NCI-H2196 treated with DMSO at 0.1 percent for 48 hours (cell line): ENCODE measurements around the gene PEPD.
"Not testable (repeated sequence)": the region's sequence is repeated elsewhere in the genome, so short reads cannot be mapped to it uniquely, and the experiment has no call there.

Experiments
- DNase-seq: peaks from one replicate; lab custom pipeline; 2025; ENCODE audit not compliant: unreplicated experiment; lab: John Stamatoyannopoulos, UW

PEPD gene

DNA sequence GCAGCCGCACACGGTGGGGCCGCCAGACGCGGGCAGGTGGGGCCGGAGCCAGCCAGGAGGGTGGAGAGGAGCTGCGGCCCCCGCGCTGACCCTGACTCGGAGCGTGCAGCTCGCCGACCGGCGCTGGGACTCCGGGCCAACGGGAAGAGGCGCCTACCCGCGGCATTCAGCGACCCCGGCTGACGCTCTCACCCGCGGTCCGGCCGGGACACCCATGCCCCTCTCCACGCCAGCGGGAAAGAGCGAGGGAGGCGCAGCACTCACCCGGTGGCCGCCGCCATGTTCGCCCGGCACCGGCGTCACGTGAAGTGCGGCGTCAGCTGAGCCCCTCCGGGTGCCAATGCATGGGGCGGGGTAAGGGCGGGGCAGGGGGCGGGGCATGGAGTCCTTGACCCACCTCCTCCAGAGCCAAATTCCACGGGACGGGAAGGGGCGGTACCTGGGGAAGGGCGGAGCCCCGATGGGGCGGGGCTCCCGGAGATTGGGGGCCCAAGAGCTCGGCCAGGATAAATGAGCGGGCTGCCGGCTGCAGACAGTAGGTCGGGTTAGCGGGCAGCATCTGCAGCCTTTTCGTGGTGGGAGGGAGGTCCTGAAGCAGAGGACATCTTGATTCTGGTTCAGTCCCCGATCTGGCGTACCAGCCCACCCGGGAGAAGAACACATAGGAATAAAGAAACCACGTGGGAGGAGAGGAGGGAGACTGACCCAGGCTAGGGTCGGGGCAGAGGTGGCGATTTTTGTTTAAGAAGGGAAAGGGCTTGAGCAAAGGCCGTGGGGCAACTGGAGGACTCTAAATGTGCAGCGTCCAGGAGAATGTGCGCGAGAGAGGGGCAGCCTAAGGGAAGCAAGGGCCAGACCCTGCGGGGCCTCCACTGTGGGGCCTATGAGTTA lies at the start of gene PEPD:
TSS of gene PEPD (minus strand) at position 312 of the 891 bp plus-strand sequence. CDS start at position 281, 31 bp downstream.
- peak; percentile 61 for DNase-seq

DNA sequence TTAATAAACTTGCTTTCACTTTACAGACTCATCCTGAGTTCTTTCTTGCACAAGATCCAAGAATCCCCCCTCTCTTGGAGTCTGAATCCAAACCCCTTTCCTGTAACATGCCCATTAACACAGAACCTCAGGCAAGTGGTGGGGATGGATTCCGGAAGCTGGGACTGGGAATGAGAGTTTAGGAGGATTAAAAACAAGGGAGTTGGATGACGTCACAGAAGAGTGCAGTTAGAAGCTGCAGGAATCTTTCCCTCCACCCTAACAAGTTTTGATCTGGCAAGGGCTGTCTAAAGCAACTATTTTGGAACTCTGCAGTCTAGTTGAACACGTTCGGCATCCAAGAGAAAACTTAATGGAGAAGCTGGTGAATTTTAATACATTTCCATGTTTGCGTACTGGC lies 48.2 kb upstream of the PEPD start:
- DNase-seq = no peak

DNA sequence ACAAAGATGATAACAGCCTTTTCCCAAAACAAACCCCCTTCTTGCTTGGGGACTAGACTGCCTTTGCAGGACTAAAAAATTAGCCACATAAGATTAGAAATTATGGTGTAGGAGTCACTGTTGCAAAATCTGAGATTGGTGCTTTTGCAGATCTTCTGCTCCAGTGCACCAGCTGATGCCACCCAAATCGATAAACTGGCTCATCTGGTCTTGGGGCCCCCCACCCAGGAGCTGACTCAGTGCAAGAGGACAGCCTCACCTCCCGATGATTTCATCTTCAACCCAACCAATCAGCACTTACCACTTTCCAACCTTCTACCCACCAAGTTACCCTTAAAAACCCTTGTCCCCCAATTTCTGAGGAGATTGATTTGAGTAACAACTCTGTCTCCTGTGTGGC lies 47.1 kb upstream of the PEPD start:
- DNase-seq = no peak

DNA sequence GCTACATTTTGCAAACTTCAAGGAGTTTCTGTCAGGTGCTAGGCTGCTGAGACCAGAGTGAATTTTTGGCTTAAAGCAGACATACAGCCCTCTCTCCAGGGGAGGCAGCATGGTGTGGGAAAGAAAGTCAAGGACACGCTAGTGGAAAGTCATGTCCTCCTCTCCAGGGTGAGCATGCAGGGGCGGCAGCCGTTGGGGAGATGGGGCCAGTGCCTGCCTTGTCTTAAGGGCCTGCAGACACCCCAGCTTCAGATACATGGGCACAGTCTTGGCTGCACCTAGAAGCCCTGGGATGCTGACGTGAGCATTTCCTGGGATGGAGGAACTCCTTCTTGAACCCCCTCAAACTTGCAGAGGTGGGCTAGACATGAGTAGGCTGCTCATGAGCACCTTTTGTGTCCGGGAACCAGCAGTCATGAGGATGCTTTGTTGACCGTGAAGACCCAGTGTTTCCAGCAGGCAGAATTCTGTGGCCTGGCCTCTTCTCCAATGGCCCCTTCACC lies 43.3 kb upstream of the PEPD start:
- DNase-seq = no peak

DNA sequence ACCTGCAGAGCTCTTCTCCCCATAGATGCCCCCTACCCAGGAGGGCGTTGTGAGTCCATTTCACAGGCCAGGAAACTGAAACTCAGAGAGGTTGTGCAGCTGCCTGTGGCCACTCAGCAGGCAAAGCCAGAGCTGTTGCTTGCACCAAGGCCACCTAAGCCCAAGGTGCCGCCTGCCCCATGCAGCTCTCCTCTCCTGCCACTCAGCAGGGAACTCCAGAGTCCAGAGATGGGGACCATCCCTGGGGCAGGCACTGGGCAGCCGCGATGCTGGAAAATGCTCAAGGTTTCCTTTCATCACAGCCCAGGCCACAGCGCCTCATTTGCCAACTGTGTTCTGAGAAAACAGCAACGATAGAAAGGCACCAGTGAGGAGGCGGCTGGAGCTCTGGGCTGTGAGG lies 41.0 kb upstream of the PEPD start:
- no peak for DNase-seq

DNA sequence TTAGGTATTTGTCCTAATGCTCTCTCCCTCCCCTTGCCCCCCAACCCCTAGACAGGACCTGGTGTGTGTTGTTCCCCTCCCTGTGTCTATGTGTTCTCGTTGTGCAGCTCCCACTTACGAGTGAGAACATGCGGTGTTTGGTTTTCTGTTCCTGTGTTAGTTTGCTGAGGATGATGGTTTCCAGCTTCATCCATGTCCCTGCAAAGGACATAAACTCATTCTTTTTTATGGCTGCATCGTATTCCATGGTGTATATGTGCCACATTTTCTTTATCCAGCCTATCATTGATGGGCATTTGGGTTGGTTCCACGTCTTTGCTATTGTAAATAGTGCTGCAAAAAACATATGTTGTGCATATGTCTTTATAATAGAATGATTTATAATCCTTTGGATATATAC lies 40.1 kb upstream of the PEPD start:
- not testable (repeated sequence) for DNase-seq

DNA sequence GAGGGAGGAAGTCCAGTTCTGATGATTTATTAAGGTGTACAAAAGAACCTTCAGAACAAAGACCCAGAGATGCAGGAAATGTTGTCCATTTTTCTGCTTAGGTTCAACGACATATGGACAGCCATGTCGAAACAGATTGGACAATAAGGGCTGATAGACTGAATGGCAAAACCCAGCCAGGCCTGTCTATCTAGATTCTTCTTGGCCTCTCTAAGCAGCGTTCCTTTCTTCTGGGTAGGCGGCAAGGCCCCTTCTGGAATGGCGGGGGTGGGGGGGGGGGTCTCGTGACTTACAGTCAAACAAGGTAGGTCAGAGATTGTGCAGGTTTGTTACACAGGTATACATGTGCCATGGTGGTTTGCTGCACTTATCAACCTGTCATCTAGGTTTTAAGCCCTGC lies 39.7 kb upstream of the PEPD start:
- DNase-seq = no peak

DNA sequence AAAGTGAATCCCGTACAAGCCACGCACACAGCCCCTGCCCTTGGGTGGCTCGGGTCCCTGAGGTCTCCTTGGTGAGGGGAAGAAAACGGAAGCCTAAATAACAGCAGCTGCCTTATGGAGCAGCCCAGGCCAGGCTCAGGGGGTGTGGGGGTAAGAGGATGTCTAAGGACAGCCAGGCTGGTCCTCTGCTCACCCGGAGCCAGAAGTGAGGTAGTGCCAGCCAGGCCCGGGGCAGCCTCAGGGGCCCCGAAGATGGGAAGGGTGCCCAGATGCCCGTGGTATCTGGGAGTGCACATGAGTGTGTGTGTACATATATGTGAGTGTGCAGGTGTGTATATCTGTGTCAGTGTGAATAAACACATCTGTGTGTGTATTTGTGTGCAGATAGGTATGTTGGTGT lies 38.4 kb upstream of the PEPD start:
- no peak for DNase-seq

DNA sequence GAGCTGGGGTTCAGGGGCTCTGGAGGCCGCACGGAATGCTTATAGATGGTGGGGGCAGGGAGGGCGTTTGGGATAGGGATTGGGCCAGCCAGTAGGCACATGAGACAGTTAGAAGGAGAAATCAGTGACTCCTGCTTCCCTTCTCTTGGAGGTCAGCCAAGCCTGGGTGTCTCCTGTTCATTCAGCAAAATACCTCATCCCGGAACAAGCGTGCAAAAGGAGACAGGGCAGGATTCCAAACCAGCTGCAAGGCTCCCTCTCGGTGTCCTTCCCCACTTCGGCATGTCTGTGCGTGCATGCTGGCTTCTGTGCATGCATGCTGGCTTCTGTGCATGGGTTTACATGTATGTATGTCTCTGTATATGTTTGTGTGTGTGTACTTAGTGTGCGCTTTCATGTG lies 37.3 kb upstream of the PEPD start:
- DNase-seq = peak; percentile 74

DNA sequence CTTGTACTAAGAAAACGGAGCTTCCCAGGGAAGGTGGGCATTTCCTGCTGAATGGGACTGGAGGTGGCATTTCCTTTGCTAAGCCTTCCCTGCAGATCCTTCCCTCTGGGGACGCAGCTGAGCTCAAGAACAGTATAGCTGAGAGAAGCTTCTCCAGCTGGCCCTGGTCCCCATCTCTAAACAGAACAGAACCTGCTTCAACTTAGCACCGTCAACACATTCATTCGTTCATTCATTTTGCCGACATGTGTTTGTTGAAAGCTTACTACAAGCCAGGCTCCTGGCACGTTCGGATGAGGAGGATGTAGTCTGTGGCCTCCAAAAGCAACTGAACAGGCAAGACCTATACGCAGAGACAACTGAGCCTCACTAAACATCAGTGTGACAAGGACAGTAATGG lies 36.6 kb upstream of the PEPD start:
- no peak for DNase-seq

DNA sequence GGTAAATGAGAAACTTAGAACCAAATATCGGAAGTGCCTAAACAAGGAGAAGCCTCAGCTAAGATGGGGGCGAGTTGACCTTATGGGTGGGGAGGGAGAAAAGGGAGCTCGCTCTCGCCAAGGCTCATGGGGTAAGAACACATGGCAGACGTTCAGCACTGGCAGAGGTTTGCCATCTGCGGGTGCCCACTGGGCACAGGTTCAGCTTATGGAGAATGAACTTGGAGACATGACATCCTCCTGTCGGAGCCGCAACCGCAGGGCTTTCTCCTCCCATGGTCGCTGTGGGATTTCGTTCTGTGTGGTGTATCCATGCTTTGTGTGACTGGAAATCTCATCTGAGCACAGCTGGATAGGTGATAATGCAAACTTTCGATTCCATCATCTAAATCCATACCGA lies 36.1 kb upstream of the PEPD start:
- DNase-seq = no peak

DNA sequence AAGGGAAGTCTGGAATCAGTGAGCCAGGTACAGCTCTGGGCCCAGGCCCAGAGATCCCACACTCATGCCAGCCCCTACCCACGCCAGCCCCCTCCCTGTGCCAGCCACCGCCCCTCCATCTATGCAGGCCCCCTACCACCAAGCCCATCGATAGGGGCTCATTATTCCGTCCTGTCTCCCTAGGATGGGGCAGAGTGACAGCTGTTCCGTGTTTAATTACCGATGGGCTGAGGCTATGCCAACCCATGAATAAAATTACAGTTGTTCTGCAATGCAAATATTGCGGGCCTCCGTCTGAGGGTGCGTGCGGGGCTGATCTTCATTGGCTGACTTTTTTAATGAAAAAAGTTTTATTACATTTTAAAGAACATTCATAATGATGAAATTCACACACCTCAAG lies 35.6 kb upstream of the PEPD start:
- DNase-seq = no peak

DNA sequence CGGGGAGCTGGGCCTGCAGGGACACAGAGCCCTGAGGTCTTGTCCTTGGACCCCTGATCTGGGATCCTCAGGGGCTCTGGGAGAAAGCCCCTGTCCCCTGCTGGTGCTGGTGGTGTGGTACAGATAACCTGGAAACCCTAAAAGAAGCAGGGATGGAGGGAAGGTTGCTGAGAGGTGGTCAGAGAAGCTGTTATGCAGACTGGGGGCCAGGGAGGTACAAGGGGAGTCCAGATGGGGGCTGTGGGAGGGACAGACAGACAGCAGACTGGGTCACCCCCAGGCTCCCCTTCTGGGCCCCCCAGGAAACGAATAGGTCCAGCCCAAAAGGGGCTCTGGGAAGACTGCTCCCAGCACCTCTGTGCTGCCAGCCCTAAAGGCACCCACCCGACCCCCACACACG lies 34.7 kb upstream of the PEPD start:
- no peak for DNase-seq

DNA sequence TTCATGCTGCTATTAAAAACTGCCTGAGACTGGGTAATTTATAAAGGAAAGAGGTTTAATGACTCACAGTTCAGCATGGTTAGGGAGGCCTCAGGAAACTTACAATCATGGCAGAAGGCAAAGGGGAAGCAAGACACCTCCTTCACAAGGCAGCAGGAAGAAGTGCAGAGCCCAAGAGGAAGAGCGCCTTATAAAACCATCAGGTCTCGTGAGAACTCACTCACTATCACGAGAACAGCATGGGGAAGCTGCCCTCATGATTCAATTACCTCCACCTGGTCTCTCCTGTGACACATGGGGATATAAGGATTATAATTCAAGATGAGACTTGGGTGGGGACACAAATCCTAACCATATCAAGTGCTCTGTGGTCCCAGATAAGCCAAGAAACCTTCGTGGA lies 34.1 kb upstream of the PEPD start:
- DNase-seq = not testable (repeated sequence)

DNA sequence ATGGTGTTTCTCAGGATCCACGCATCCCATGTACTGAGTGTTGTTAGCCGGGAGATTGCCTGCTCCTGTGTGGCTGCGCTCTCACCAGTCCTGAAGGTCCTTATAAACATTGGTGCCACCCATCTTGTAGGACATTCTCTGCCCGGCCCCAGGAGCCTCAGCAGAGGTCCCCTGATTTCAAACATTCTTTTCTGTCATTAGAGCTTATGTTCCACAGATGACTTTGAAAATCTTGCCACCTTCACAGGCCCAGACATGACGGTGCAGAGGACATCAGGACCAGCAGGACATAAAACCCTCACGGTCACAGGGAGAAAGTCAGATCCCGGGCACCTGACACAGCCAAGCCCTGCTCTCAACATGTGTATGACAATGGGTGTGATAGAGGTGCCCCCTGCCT lies 33.2 kb upstream of the PEPD start:
- DNase-seq = no peak

DNA sequence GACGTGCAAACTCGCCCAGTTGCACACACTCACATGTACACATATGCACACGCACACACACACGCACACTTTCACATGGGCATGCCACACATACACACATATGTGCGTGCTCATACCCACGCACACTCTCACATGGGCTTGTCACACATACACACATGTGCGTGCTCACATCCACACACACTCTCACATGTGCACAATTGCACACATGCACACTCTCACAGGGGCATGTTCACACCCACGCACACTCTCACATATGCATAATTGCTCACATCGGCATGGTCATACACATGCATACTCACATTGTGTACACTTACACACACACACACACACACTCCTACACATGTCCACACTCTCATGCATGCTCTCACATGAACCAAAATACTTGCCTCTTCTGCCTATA lies 32.8 kb upstream of the PEPD start:
- DNase-seq = no peak

DNA sequence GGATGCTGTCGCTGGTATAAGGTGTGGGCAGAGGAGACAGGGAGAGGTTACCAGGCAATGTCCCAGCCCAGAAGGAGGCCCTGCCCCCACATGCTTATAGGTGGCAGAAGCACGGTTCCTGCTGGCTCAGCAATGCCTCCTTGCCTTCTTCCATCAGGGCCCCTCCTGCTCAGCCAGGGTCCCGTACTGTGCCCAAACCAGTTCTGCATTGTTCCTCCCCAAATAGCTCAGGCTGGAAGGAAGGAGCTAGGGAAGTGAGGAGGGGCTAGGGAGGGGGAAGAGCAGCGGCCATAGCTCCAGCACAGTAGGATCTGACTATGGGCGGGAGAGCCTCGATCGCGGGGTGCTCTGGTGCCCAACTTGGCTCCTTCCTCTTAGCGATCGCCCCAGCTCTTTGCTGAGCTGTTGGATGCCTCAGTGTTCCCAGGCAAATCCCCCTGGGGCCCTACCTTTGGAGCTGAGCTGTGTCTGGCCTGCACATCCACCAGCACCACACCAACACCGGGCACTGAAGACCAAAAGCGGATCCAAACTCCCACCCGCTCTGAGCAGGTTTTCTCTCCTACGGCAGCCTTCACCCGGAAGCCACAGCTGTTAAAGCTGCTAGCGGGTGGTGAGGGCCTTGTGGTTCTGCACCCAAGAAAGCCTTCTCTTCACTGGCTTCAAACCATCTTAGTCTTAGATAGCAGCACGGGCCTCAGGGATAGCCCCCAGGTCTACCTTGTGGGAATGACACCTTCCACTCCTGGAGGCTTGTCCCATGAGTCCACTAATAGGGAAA lies 32.1 kb upstream of the PEPD start:
- no peak for DNase-seq

DNA sequence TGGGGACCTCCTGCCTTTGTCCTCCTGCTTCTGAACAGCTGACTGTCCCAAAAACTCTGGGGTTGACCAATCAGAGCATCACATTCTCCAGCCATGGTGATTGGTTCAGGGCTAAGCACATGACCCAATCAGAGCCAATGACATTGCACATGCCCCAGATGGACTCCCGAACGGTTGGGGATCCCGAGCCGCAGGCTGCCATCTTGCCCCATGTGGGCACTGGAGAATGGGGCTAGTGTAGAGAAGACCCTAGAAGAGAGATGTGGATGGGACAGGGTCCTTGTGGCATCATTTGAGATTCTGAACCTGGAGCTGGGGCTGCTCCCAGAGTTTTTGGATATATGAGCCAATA lies 31.3 kb upstream of the PEPD start:
- no peak for DNase-seq

DNA sequence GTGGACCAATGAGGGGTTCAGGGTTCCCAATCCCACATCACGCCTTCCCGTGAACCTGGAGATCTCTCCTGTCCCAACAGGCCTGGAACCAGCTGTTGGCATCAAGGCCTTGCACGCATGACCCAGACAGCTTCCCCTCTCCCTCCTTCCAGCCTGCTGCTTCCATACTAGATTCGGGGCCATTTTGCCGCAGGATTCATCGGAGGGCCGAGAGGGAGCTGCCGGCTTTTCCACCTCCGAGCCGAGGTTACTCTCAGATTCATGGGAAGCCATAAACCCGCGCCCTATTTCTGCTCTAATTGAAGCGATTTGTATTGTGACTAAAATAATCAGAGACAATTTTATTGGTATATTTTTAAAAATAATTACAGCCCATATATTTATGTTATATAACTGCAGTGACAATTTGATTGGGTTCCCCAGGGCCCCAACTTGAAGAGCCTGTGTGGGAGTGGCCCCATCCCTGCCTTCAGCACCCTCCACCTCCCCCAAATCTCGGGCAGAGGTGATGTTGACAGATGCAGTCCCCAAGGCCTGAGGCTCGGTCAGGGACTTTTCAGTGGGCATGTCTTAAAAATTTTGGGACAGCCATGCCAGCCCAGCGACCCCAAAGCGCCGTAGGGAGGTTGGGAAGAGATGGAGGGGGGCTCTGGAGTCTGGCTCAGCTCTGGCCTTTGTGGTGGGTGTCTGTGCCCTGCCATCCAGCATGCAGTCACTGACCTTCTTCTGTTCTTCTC lies 30.8 kb upstream of the PEPD start:
- DNase-seq = no peak

DNA sequence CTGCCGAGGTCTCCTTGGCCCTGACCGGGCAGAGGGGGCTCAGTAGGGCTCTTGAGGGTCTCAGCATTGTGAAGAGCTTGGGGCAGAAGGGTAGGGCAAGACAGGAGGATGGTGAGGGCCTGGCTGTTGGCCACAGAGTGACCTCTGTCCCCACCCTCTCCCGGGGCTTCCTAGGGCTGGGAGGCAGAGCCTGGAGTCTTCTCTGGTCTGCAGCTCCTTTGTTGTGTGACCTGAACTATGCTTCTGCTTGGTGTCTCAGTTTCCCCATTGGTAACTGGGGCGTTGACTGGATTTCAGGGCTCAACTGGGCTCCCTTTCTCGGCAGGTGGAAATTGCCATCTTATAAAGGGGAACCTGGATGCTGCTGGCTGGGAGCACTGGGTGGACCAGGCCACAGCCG lies 30.1 kb upstream of the PEPD start:
- no peak for DNase-seq

DNA sequence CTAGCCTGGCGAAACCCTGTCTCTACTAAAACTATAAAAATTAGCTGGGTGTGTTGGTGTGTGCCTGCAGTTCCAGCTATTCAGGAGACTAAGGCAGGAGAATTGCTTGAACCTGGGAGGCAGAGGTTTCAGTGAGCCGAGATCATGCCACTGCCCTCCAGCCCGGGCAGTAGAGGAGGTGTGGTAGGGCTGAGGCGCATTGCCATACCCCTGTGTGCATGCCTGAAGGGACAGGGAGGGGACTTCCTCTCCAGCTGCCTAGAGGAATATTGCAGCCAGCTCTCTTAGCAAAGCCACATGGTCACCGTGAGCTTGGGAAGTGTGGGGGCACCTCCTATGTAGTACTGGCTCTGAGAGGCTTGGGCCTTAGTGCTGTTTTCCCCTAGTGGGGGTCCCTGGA lies 29.2 kb upstream of the PEPD start:
- no peak for DNase-seq

DNA sequence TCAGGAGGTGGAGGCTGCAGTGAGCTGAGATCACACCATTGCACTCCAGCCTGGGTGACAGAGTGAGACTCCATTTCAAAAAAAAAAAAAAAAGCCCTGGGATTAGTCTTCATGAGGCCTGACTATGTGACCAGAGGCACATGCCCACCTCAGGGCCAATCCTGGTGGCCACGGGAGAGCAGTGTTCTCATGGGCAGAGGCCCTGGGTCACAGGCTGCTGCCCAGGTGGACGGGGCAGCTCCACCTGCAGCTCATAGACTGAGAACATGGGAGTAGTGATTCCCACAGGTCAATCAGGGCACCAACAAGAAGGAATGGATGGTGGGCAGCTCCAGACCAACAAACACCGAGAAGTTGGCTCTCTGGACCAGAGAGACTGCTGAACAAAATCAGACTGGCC lies 26.1 kb upstream of the PEPD start:
- DNase-seq = no peak
